ENCODE measurements around the gene EHMT1. TPM values are rescaled to one million over a fixed set of nuclear protein-coding genes. Genes with fewer than 3 reads are reported as not detected.

EHMT1 gene
- total and polyA plus RNA-seq, 2 experiments from 2014 or later = 46.0 to 47.7 TPM

GRCh38 chr9:137589441-137590122, 29.2 kb upstream of the EHMT1 start:
- Histone ChIP-seq H3K36me3 (replicated peaks; ENCODE audit: insufficient read depth, low read depth) (no peaks in the 10 kb centered on the region), H3K9me2 (replicated peaks; ENCODE audit: insufficient read depth) (no peaks in the 10 kb centered on the region), H3K4me2 (peak overlapping the region; percentile 98), H3K27ac (peak overlapping the region; percentile 37), H2AFZ (no peak overlapping the region), H3K4me1 (ENCODE audit: insufficient read depth) (peaks cover 7% of the 10 kb centered on the region), H3K79me2 (peaks cover 31% of the 10 kb centered on the region), H3K27me3 (no peaks in the 10 kb centered on the region), H4K20me1 (ENCODE audit: insufficient read depth, poor library complexity, severe bottlenecking) (peaks cover 10% of the 10 kb centered on the region), H3K4me3 (peak overlapping the region; percentile 72), H3K9me3 (ENCODE audit: low read depth) (no peaks in the 10 kb centered on the region)
- 14% methylated on average over 40 of the region's 58 CpGs for WGBS (ENCODE audit: low lambda C conversion rate, missing lambda C conversion rate)
- no peak for TF ChIP-seq CTCF (IDR thresholded peaks at IDR 0.05; ENCODE audit: poor library complexity)
- TF ChIP-seq EZH2 (IDR thresholded peaks at IDR 0.05; ENCODE audit: borderline replicate concordance) = no peak
- TF ChIP-seq EZH2phosphoT487 (IDR thresholded peaks at IDR 0.05; ENCODE audit: low read depth, severe bottlenecking, unreplicated experiment) = no peak
- peak; percentile 48 for DNase-seq (ENCODE audit: low spot score)

- no peak overlapping the region for H3K27ac ChIP-seq
- peak overlapping the region; percentile 72 for H3K4me3 ChIP-seq
- peaks cover 7% of the 10 kb centered on the region for H3K4me1 ChIP-seq (ENCODE audit: insufficient read depth)
- TF ChIP-seq EZH2 (IDR thresholded peaks at IDR 0.05; ENCODE audit: borderline replicate concordance) (no peak), CTCF (IDR thresholded peaks at IDR 0.05; ENCODE audit: poor library complexity) (no peak), EZH2phosphoT487 (IDR thresholded peaks at IDR 0.05; ENCODE audit: low read depth, severe bottlenecking, unreplicated experiment) (no peak)
- H3K36me3 ChIP-seq (replicated peaks; ENCODE audit: insufficient read depth, low read depth) = no peaks in the 10 kb centered on the region
- DNase-seq (ENCODE audit: low spot score) = no peak
- peaks cover 10% of the 10 kb centered on the region for H4K20me1 ChIP-seq (ENCODE audit: insufficient read depth, poor library complexity, severe bottlenecking)
- H3K4me2 ChIP-seq = peak overlapping the region; percentile 98
- no CpG with 5 or more reads among the region's 61 CpGs for WGBS (ENCODE audit: low lambda C conversion rate, missing lambda C conversion rate)
- H2AFZ ChIP-seq = no peak overlapping the region
- peaks cover 31% of the 10 kb centered on the region for H3K79me2 ChIP-seq
- H3K27me3 ChIP-seq = no peaks in the 10 kb centered on the region
- H3K9me3 ChIP-seq (ENCODE audit: low read depth) = no peaks in the 10 kb centered on the region
- no peaks in the 10 kb centered on the region for H3K9me2 ChIP-seq (replicated peaks; ENCODE audit: insufficient read depth)
Measured at GRCh38 chr9:137590123-137590468, 28.7 kb upstream of the EHMT1 start.

- peaks cover 7% of the 10 kb centered on the region for H3K4me1 ChIP-seq (ENCODE audit: insufficient read depth)
- TF ChIP-seq CTCF (IDR thresholded peaks at IDR 0.05; ENCODE audit: poor library complexity) (no peak), EZH2phosphoT487 (IDR thresholded peaks at IDR 0.05; ENCODE audit: low read depth, severe bottlenecking, unreplicated experiment) (no peak), EZH2 (IDR thresholded peaks at IDR 0.05; ENCODE audit: borderline replicate concordance) (no peak)
Measured at GRCh38 chr9:137590469-137591383, 28.1 kb upstream of the EHMT1 start, which contains the start of gene ZMYND19. ZMYND19 (minus strand) TSS chr9:137590512; CDS start chr9:137590263, 249 bp downstream.

More at GRCh38 chr9:137590469-137591383, 28.1 kb upstream of the EHMT1 start, which contains the start of gene ZMYND19:
- H3K9me2 ChIP-seq (replicated peaks; ENCODE audit: insufficient read depth) = no peaks in the 10 kb centered on the region
- H3K27me3 ChIP-seq = no peaks in the 10 kb centered on the region
- H3K27ac ChIP-seq = peak within 1 kb of the TSS; percentile 74
- H2AFZ ChIP-seq = peak within 1 kb of the TSS; percentile 94
- H3K9me3 ChIP-seq (ENCODE audit: low read depth) = no peaks in the 10 kb centered on the region
- DNase-seq (ENCODE audit: low spot score) = peak; percentile 97
- H4K20me1 ChIP-seq (ENCODE audit: insufficient read depth, poor library complexity, severe bottlenecking) = peaks cover 10% of the 10 kb centered on the region
- H3K4me3 ChIP-seq = peak within 1 kb of the TSS; percentile 92
- no peaks in the 10 kb centered on the region for H3K36me3 ChIP-seq (replicated peaks; ENCODE audit: insufficient read depth, low read depth)
- H3K4me2 ChIP-seq = peak within 1 kb of the TSS; percentile 98
- WGBS (ENCODE audit: low lambda C conversion rate, missing lambda C conversion rate) = 2% methylated on average over 24 of the region's 113 CpGs
- peaks cover 28% of the 10 kb centered on the region for H3K79me2 ChIP-seq
